ENCODE results near the gene ZCCHC10. TPM values are rescaled to one million over a fixed set of nuclear protein-coding genes. Genes with fewer than 3 reads are reported as not detected.
"Not testable (repeated sequence)": the region's sequence is repeated elsewhere in the genome, so short reads cannot be mapped to it uniquely, and the experiment has no call there.

ZCCHC10 gene
- total RNA-seq, 1 experiment from 2014 or later: 32.5 TPM

DNA sequence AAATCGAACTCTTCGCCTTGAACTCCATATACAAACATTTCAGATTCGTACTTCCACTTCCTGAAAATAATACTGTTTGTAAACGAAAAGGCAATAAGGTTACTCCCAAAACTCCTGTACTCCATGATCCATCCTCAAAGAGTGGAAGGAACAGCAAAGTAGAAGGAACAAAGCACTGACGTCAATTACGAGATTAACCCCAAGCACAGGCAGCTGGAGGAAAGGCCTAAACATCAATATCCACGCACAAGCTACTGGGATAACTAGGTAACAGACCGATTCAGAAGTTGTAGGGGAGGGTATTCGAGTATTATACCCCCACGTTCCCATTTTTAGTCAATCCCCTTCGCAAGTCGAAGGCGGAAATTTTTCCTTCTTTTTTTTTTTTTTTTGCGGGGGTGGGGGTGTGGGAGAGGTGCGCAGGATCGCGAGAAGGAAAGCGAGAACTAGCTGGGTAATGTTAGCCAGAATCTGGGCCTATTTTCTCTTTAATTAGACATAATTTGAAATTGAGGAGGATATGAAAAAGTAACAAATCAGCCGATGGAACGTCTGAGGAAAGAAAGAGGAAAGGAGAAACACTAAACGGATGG, 63.8 kb downstream of the ZCCHC10 start:
- Histone ChIP-seq H3K4me3 (peak overlapping the region; percentile 81), H3K9me3 (no peaks in the 10 kb centered on the region), H3K27me3 (no peaks in the 10 kb centered on the region), H3K36me3 (peaks cover 29% of the 10 kb centered on the region)
- peak; percentile 42 for DNase-seq

DNA sequence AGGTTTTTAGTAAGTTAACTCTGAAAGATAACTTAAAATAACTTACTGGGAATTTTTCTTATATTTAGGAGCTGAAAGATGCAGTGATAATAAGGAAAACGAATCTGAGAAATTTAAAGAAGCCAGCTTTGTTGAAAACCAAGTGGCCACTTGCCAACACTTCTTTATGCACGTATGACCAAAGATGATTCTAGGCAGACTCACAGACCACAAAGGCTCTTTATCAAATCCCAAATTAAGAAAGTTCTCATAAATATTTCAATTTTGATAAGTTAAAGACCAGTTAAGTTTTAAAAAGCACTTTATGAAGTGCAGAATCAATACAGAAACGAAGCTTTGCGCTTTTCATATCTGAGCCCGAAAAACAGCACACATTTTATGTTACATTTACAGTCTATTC, 64.5 kb downstream of the ZCCHC10 start:
- Histone ChIP-seq H3K36me3 (peaks cover 29% of the 10 kb centered on the region), H3K9me3 (no peaks in the 10 kb centered on the region), H3K27me3 (no peaks in the 10 kb centered on the region), H3K4me3 (peak overlapping the region; percentile 81)
- no peak for DNase-seq

DNA sequence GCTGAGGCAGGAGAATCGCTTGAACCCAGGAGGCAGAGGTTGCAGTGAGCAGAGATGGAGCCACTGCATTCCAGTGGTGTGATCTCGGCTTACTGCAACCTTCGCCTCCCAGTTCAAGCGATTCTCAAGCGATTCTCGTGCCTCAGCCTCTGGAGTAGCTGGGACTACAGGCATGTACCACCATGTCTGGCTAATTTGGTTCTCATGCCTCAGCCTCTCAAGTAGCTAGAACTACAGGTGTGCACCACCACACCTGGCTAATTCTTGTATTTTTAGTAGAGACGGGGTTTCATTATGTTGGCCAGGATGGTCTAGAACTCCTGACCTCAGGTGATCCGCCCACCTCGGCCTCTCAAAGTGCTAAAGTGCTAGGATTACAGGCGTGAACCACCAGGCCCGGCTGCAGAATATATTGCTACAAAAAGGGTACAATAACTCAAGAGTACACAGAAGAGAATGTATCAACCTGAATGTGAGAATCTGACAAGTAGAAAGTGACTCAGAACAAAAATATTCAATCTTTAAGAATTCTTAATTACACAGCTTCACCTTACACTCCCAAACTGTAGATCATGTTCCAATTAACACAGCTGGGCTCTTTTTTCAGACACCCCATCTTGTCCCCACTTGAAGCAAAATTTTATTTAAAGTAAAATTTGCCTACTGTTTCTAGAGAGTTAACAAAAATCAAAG, 65.1 kb downstream of the ZCCHC10 start:
- not testable (repeated sequence) for H3K27me3 ChIP-seq, DNase-seq, H3K9me3 ChIP-seq
- H3K4me3 ChIP-seq: peak overlapping the region; percentile 81
- peaks cover 31% of the 10 kb centered on the region for H3K36me3 ChIP-seq

DNA sequence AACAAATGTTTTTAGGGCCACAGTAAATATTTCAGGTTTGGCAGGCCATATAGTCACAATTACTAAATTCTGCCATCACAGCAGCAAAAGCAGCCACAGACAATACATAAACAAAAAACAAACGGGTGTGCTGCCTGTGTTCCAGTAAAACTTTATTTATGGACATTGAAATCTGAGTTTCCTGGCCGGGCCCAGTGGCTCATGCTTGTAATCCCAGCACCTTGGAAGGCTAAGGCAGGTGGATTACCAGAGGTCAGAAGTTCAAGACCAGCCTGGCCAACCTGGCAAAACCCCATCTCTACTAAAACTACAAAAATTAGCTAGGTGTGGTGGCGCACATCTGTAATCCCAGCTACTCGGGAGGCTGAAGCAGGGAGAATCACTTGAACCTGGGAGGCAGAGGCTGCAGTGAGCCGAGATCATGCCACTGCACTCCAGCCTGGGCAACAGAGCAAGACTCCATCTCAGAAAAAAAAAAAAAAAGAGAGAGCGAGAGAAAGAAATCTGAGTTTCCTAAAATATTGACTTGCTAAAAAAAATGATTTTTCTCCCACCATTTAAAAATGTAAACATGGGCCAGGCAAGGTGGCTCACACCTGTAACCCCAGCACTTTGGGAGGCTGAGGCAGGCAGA, 70.1 kb downstream of the ZCCHC10 start:
- H3K27me3 ChIP-seq, DNase-seq, H3K4me3 ChIP-seq, H3K9me3 ChIP-seq: not testable (repeated sequence)
- peaks cover 56% of the 10 kb centered on the region for H3K36me3 ChIP-seq

DNA sequence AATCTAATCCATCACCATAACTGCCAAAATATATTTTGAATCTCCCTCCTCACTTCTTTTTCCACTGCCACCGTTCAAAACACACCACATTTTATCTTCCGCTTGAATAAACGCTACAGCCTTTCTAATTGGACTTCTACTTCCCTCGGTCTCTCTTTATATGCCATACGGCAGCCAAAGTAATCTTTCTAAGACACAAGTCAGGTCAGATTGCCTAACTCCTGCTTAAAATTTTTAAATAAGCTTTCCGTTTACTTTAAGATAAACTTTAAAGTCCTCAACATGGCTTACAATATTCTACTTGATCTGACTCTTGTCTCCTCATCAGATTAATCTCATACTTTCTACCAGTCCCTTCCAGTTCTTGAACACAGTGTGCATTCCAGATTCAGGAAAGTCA, 72.6 kb downstream of the ZCCHC10 start:
- no peak overlapping the region for H3K4me3 ChIP-seq
- H3K27me3 ChIP-seq: no peaks in the 10 kb centered on the region
- no peaks in the 10 kb centered on the region for H3K9me3 ChIP-seq
- H3K36me3 ChIP-seq: peaks cover 44% of the 10 kb centered on the region
- DNase-seq: no peak

DNA sequence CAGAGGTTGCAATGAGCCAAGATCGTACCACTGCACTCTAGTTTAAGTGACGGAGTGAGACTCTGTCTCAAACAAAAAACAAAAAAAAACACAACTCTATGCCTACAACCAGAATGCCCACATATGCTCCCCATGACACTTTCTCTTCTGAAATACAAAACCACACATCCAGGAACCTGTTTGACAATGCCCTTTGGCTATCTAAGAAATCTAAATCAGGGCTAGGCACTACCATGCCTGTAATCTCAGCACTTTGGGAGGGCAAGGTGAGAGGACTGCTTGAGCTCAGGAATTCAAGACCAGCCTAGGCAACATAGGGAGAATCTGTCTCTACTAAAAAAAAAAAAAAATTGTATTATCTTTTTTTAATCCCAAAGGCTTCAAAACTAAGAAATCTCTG, 73.5 kb downstream of the ZCCHC10 start:
- no peaks in the 10 kb centered on the region for H3K9me3 ChIP-seq
- no peaks in the 10 kb centered on the region for H3K27me3 ChIP-seq
- no peak for DNase-seq
- H3K36me3 ChIP-seq: peaks cover 50% of the 10 kb centered on the region
- no peak overlapping the region for H3K4me3 ChIP-seq

DNA sequence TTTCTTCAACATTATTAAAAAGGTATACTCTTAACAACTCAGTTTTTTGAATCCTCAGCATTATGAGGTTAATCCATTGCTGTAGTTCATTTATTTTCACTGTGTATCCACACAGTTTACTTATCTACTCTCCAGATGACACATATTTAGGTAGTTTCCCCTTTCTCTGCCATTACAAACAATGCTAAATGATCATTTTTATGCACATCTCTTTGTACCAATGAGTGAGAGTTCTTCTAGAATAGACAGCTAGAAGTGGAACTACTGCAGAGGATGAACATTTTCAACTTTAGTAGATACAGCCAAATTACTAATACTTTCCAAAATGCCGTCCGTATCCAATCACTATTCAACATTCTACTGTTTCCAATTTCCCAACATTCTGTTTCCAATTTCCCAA, 74.5 kb downstream of the ZCCHC10 start:
- DNase-seq: no peak
- Histone ChIP-seq H3K9me3 (no peaks in the 10 kb centered on the region), H3K36me3 (peaks cover 48% of the 10 kb centered on the region)

DNA sequence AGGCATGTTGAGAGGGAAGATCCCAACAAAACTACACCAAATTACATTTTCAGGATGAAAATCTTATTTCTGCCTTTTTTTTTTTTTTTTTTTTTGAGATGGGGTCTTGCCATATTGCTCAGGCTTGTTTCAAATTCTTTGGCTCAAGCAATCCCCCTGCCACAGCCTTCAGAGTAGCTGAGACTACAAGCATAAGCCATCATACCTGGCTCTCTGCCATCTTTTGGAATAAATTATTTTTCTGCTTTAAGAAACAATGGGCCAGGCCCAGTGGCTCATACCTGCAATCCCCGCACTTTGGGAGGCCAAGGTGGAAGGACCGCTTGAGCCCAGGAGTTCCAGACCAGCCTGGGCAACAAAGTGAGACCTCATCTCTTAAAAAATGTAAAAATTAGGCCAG, 77.2 kb downstream of the ZCCHC10 start:
- H3K4me3 ChIP-seq: no peak overlapping the region
- H3K9me3 ChIP-seq: no peaks in the 10 kb centered on the region
- no peaks in the 10 kb centered on the region for H3K27me3 ChIP-seq
- peaks cover 39% of the 10 kb centered on the region for H3K36me3 ChIP-seq
- DNase-seq: no peak

More for the DNA sequence above, 74.5 kb downstream of the ZCCHC10 start:
- Histone ChIP-seq H3K4me3 (no peak overlapping the region), H3K27me3 (no peaks in the 10 kb centered on the region)

DNA sequence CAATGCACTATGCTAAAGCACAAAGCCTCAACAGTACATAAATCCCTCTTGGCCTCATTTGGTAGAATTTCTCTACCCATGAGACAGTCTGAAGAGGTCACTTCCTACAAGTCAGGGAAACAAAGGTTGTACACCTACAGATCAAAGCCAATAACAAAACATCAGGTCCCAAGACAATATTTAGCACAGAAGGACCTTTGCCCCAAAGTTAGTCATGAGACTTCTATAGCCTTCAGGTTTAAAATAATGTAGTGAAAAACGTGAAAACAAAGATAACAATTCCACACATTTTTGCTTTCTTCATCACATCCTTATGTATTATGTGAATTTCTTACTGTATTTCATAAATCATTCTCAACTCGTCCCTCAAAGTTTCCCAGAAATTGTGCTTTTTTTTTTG, 78.7 kb downstream of the ZCCHC10 start:
- H3K4me3 ChIP-seq: no peak overlapping the region
- H3K27me3 ChIP-seq: no peaks in the 10 kb centered on the region
- no peaks in the 10 kb centered on the region for H3K9me3 ChIP-seq
- no peak for DNase-seq
- peaks cover 39% of the 10 kb centered on the region for H3K36me3 ChIP-seq

Other genes with a start within 250 kb of the ZCCHC10 start
- 36.9 and 53.8 TPM in 2 replicates for gene SEPTIN8, start 249.3 kb downstream of the ZCCHC10 start, total RNA-seq (2014; rRNA removed; shearing (Covaris generic); ENCODE audit: low replicate concordance)
- not detected in 2 replicates for gene SOWAHA, start 213.2 kb downstream of the ZCCHC10 start, total RNA-seq (2014; rRNA removed; shearing (Covaris generic); ENCODE audit: low replicate concordance)
- 8.6 and 16.4 TPM in 2 replicates for gene SHROOM1, start 195.9 kb downstream of the ZCCHC10 start, total RNA-seq (2014; rRNA removed; shearing (Covaris generic); ENCODE audit: low replicate concordance)
- gene GDF9, start 160.1 kb downstream of the ZCCHC10 start, total RNA-seq (2014; rRNA removed; shearing (Covaris generic); ENCODE audit: low replicate concordance): 0.15 TPM in 1 of 2 replicates, not detected in the other
- 388 and 1,689 TPM in 2 replicates for gene UQCRQ, start 159.9 kb downstream of the ZCCHC10 start, total RNA-seq (2014; rRNA removed; shearing (Covaris generic); ENCODE audit: low replicate concordance)
- 1.4 TPM in 1 of 2 replicates, not detected in the other for gene LEAP2, start 152.9 kb downstream of the ZCCHC10 start, total RNA-seq (2014; rRNA removed; shearing (Covaris generic); ENCODE audit: low replicate concordance)
- 18.3 and 26.9 TPM in 2 replicates for gene AFF4, start 62.9 kb downstream of the ZCCHC10 start, total RNA-seq (2014; rRNA removed; shearing (Covaris generic); ENCODE audit: low replicate concordance)
- 300 and 358 TPM in 2 replicates for gene HSPA4, start 25.5 kb upstream of the ZCCHC10 start, total RNA-seq (2014; rRNA removed; shearing (Covaris generic); ENCODE audit: low replicate concordance)

Data from MG63 (cell line).